ENCODE results near the gene C16orf89. TPM values are rescaled to one million over a fixed set of nuclear protein-coding genes. Genes with fewer than 3 reads are reported as not detected.
A peak's percentile ranks its signal among the peaks of the same experiment; 100 is the strongest.
"Not testable (repeated sequence)": the region's sequence is repeated elsewhere in the genome, so short reads cannot be mapped to it uniquely, and the experiment has no call there.

C16orf89 gene
- total RNA-seq (not detected), polyA plus RNA-seq (not detected), total RNA-seq (not detected)

GRCh38 chr16:5065813-5066212 lies at the start of gene C16orf89:
Gene C16orf89 (minus strand): TSS chr16:5065956. CDS start chr16:5065908, 48 bp downstream.
- intact Hi-C loops (cut with micrococcal nuclease), result no loop called here
- H3K36me3 Mint-ChIP-seq, result no peaks in the 10 kb centered on the region
- Histone ChIP-seq H3K4me3 (ENCODE audit: low read length) (no peak within 1 kb of the TSS), H3K27ac (ENCODE audit: low read depth, low read length) (no peak within 1 kb of the TSS), H3K9me3 (ENCODE audit: control insufficient read depth in 2 of 3, low read length in 3 of 3) (no peaks in the 10 kb centered on the region), H3K27me3 (ENCODE audit: control insufficient read depth in 2 of 2, insufficient read depth in 2 of 2, low read length in 2 of 2) (no peaks in the 10 kb centered on the region), H3K36me3 (ENCODE audit: control insufficient read depth in 2 of 3, insufficient read depth in 3 of 3, low read length in 3 of 3) (no peaks in the 10 kb centered on the region), H3K4me1 (ENCODE audit: control insufficient read depth in 2 of 2, insufficient read depth in 2 of 2, low read length in 2 of 2) (peaks cover 0 to 2% of the 10 kb centered on the region in 2 donors)
- ChIA-PET POLR2A (no interaction called here), CTCF (no interaction called here)
- DNase-seq, result no peak
- H3K27ac Mint-ChIP-seq, result no peak within 1 kb of the TSS
- H3K4me3 Mint-ChIP-seq, result no peak within 1 kb of the TSS
- H3K9me3 Mint-ChIP-seq, result no peaks in the 10 kb centered on the region
- peaks cover under 1 to 10% (median 6%) of the 10 kb centered on the region in 7 donors for H3K4me1 Mint-ChIP-seq
- ATAC-seq, result no peak
- H3K27me3 Mint-ChIP-seq, result peaks cover 0 to 3% (median 0%) of the 10 kb centered on the region in 5 donors

GRCh38 chr16:5110933-5111332 lies 45.2 kb upstream of the C16orf89 start:
- H3K4me1 ChIP-seq (ENCODE audit: control insufficient read depth in 2 of 2, insufficient read depth in 2 of 2, low read length in 2 of 2); H3K36me3 ChIP-seq (ENCODE audit: control insufficient read depth in 2 of 3, insufficient read depth in 3 of 3, low read length in 3 of 3); POLR2A ChIA-PET; H3K4me1 Mint-ChIP-seq; H3K27me3 ChIP-seq (ENCODE audit: control insufficient read depth in 2 of 2, insufficient read depth in 2 of 2, low read length in 2 of 2); H3K9me3 Mint-ChIP-seq; H3K27ac ChIP-seq (ENCODE audit: low read depth, low read length); intact Hi-C loops (cut with micrococcal nuclease); DNase-seq; H3K36me3 Mint-ChIP-seq; ATAC-seq; H3K4me3 Mint-ChIP-seq; H3K9me3 ChIP-seq (ENCODE audit: control insufficient read depth in 2 of 3, low read length in 3 of 3); CTCF ChIA-PET; H3K27ac Mint-ChIP-seq; H3K4me3 ChIP-seq (ENCODE audit: low read length): not testable (repeated sequence)
- peaks cover 0 to 12% (median 0%) of the 10 kb centered on the region in 5 donors for H3K27me3 Mint-ChIP-seq

GRCh38 chr16:5108505-5109158 lies 42.9 kb upstream of the C16orf89 start:
- ChIA-PET CTCF (no interaction called here), POLR2A (no interaction called here)
- H3K4me1 ChIP-seq (ENCODE audit: control insufficient read depth in 2 of 2, insufficient read depth in 2 of 2, low read length in 2 of 2), result no peaks in the 10 kb centered on the region
- H3K36me3 ChIP-seq (ENCODE audit: control insufficient read depth in 2 of 3, insufficient read depth in 3 of 3, low read length in 3 of 3), result no peaks in the 10 kb centered on the region
- Mint-ChIP-seq H3K27ac (no peak overlapping the region), H3K4me1 (no peaks in the 10 kb centered on the region), H3K9me3 (peaks cover 0 to 2% (median 0%) of the 10 kb centered on the region in 11 donors), H3K4me3 (no peak overlapping the region), H3K27me3 (peaks cover 0 to 10% (median 0%) of the 10 kb centered on the region in 5 donors), H3K36me3 (no peaks in the 10 kb centered on the region)
- H3K9me3 ChIP-seq (ENCODE audit: control insufficient read depth in 2 of 3, low read length in 3 of 3), result no peaks in the 10 kb centered on the region
- intact Hi-C loops (cut with micrococcal nuclease), result no loop called here
- no peak overlapping the region for H3K4me3 ChIP-seq (ENCODE audit: low read length)
- DNase-seq (no peak), ATAC-seq (no peak)
- H3K27ac ChIP-seq (ENCODE audit: low read depth, low read length), result no peak overlapping the region
- H3K27me3 ChIP-seq (ENCODE audit: control insufficient read depth in 2 of 2, insufficient read depth in 2 of 2, low read length in 2 of 2), result no peaks in the 10 kb centered on the region

- H3K27me3 Mint-ChIP-seq; H3K4me1 ChIP-seq (ENCODE audit: control insufficient read depth in 2 of 2, insufficient read depth in 2 of 2, low read length in 2 of 2); POLR2A ChIA-PET; H3K27ac ChIP-seq (ENCODE audit: low read depth, low read length); DNase-seq; H3K36me3 ChIP-seq (ENCODE audit: control insufficient read depth in 2 of 3, insufficient read depth in 3 of 3, low read length in 3 of 3); CTCF ChIA-PET; H3K36me3 Mint-ChIP-seq; ATAC-seq; H3K9me3 Mint-ChIP-seq; H3K4me1 Mint-ChIP-seq; intact Hi-C loops (cut with micrococcal nuclease); H3K27me3 ChIP-seq (ENCODE audit: control insufficient read depth in 2 of 2, insufficient read depth in 2 of 2, low read length in 2 of 2); H3K9me3 ChIP-seq (ENCODE audit: control insufficient read depth in 2 of 3, low read length in 3 of 3); H3K4me3 ChIP-seq (ENCODE audit: low read length); H3K4me3 Mint-ChIP-seq: not testable (repeated sequence)
- peak overlapping the region in 1 of 9 donors; percentile 43 for H3K27ac Mint-ChIP-seq
These were observed 39.3 kb upstream of the C16orf89 start for GRCh38 chr16:5105039-5105438.

- H3K4me1 Mint-ChIP-seq; CTCF ChIA-PET; POLR2A ChIA-PET; H3K27ac ChIP-seq (ENCODE audit: low read depth, low read length); H3K27ac Mint-ChIP-seq; H3K4me3 ChIP-seq (ENCODE audit: low read length); H3K36me3 ChIP-seq (ENCODE audit: control insufficient read depth in 2 of 3, insufficient read depth in 3 of 3, low read length in 3 of 3); H3K36me3 Mint-ChIP-seq; H3K4me1 ChIP-seq (ENCODE audit: control insufficient read depth in 2 of 2, insufficient read depth in 2 of 2, low read length in 2 of 2); H3K27me3 Mint-ChIP-seq; DNase-seq; H3K27me3 ChIP-seq (ENCODE audit: control insufficient read depth in 2 of 2, insufficient read depth in 2 of 2, low read length in 2 of 2); H3K4me3 Mint-ChIP-seq; H3K9me3 ChIP-seq (ENCODE audit: control insufficient read depth in 2 of 3, low read length in 3 of 3); ATAC-seq; H3K9me3 Mint-ChIP-seq; intact Hi-C loops (cut with micrococcal nuclease): not testable (repeated sequence)
These were observed 37.7 kb upstream of the C16orf89 start for GRCh38 chr16:5103296-5104032.

GRCh38 chr16:5099174-5099573 lies 33.4 kb upstream of the C16orf89 start:
- POLR2A ChIA-PET, result interaction anchor here (1.0 kb wide), 1 partner anchor 8 kb away, joined by 3 read pairs; no protein-coding TSS in a partner anchor
- intact Hi-C loops (cut with micrococcal nuclease), result loop anchor here (5.0 to 10.0 kb wide), 6 partner anchors 67 to 982 kb away; partner anchors contain the start of genes ADCY9 (in 1 of the 2), GLYR1 (in 1 of the 2), NAGPA (in 1 of the 2) and PAM16 (in 1 of the 2)

More at GRCh38 chr16:5099174-5099573, 33.4 kb upstream of the C16orf89 start:
- H3K27me3 ChIP-seq (ENCODE audit: control insufficient read depth in 2 of 2, insufficient read depth in 2 of 2, low read length in 2 of 2); DNase-seq; H3K9me3 ChIP-seq (ENCODE audit: control insufficient read depth in 2 of 3, low read length in 3 of 3); H3K27me3 Mint-ChIP-seq; H3K36me3 Mint-ChIP-seq; H3K36me3 ChIP-seq (ENCODE audit: control insufficient read depth in 2 of 3, insufficient read depth in 3 of 3, low read length in 3 of 3); H3K27ac ChIP-seq (ENCODE audit: low read depth, low read length); H3K4me3 ChIP-seq (ENCODE audit: low read length); H3K4me1 ChIP-seq (ENCODE audit: control insufficient read depth in 2 of 2, insufficient read depth in 2 of 2, low read length in 2 of 2); CTCF ChIA-PET; ATAC-seq; H3K9me3 Mint-ChIP-seq: not testable (repeated sequence)
- peaks cover 6 to 25% (median 12%) of the 10 kb centered on the region in 7 donors for H3K4me1 Mint-ChIP-seq
- peak overlapping the region; percentile 78 to 99 (median 96) for H3K4me3 Mint-ChIP-seq
- H3K27ac Mint-ChIP-seq, result peak overlapping the region in 6 of 9 donors; percentile 65 to 99 (median 94)

Measured in naive thymus-derived CD4-positive, alpha-beta T cell (primary cell).